Head of caudate nucleus (tissue), 42 donors: ENCODE results near the gene SEMA4G.

Source experiments
- DNase-seq, 42 donors: peaks; one replicate each; pipeline versions ENCODE4 v3.0.0 to v3.0.0-alpha.2; 2020 to 2021; ENCODE audit warnings: mixed read lengths in 7 of 42
- intact Hi-C: fragments of 100-400 bp; cut with DNase I; formaldehyde crosslinking; loops from one replicate; pipeline ENCODE4 v1.15.0; 2022

SEMA4G gene

DNA sequence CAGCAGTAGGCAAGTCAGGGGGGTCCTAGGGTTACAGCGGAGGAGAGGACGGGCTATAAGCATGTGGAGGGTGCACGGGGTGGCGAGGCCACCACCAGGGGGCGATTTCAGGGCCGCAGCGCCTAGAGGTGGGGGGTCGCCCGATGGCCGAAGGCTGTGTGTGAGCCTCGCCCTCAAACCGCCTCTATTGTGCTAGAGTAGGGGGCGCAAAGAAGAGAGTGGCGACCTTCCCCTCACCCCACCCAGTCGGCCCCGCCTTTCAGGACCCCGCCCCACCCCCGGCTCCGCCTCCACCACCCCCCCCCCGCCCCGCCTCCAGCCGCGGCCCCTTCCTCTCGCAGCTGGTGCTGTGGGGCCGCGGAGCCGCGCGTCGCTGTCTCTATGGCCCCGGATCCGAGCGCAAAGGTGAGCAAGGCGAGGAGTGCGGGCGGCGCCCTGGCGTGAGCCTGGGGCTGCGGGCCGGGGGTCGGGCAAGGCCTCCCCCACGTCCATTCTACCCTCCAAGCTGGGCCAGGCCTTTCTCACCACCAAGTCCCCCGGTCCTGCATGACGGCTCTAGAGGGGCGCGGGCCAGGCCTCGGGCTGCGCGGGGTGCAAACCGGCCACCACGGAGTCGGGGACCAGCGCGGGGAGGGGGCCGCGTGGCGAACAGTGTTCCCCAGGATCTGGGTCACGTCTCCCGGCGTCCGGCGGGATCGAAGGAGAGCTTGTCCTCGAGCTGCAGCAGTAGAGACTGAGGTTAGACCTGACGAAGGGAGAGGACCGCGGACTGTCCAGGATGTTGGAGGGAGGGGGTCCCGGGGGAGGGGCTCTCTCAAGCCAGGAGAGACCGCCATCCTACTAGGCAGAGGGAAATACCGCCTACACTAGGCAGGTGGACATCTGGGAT, at the start of gene SEMA4G:
Gene SEMA4G, plus strand, starts transcription at position 318 of the 889 bp plus-strand sequence. CDS start 3,409 bp downstream, outside the sequence.
- DNase-seq, result peak in 30 of 42 donors; percentile 14 to 73 (median 46)
- intact Hi-C loops, result no loop called here

DNA sequence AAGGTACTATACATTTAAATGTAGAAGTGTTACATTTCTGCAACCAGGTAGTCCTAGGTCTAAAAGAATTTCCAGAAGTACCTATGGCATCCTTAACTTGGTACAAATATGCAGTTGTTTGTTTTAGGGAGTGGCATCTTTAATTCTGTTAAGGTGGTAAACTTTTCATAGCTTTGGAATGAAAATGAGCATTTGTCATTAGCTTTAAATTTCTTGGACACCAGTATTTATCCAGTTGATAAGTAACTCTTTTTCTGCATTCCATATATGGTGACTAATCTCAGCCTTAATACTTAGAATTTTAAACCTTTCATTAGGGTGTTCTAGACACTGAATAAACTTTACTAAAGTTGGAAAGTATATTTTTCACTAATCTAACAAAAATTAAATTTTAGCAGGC, 45.7 kb upstream of the SEMA4G start:
- intact Hi-C loops, result no loop called here
- no peak for DNase-seq

DNA sequence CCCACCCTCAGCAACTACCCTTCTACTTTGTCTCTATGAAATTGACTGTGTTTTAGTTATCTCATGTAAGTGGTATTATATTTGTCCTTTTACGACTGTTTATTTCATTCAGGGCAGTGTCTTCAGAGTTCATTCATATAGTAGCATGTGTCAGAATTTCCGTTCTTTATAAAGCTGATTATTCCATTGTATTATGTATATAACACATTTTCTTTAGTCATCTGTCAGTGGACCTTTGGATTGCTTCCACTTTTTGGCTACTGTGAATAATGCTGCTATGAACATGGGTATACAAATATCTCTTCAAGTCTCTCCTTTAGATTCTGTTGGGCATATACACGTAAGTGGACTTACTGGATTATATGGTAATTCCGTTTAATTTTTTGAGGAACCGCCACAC, 42.0 kb upstream of the SEMA4G start:
- no peak for DNase-seq
- intact Hi-C loops, result no loop called here

GRCh38 chr10:100928039-100928438, 41.3 kb upstream of the SEMA4G start:
- intact Hi-C loops, result no loop called here
- DNase-seq, result no peak

- DNase-seq, result peak in 2 of 42 donors; percentile 25 to 29
- intact Hi-C loops, result no loop called here
Measured at GRCh38 chr10:100930368-100930767, 38.9 kb upstream of the SEMA4G start.

GRCh38 chr10:100934084-100934659, 35.1 kb upstream of the SEMA4G start:
- DNase-seq, result no peak

GRCh38 chr10:100939763-100940344, 29.4 kb upstream of the SEMA4G start:
- no peak for DNase-seq
- intact Hi-C loops, result no loop called here

More at GRCh38 chr10:100934084-100934659, 35.1 kb upstream of the SEMA4G start:
- intact Hi-C loops, result no loop called here

DNA sequence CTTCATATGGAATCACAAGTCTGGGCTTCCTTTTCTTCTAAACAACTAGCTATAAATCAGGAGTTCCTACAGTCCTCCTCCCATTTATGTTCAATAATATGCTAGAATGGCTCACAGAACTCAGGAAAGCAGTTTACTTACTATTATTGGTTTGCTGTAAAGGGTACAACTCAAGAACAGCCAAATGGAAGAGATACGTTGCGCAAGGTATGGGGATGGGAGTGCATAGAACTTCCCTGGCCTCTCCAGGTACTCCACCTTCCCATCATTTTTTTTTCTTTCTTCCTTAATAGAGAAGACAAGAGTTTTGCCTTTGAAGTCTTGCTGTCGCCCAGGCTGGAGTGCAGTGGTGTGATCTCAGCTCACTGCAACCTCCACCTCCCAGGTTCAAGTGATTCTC, 27.1 kb upstream of the SEMA4G start:
- intact Hi-C loops, result no loop called here
- no peak for DNase-seq

GRCh38 chr10:100943508-100943907, 25.8 kb upstream of the SEMA4G start:
- DNase-seq, result no peak
- intact Hi-C loops, result no loop called here

DNA sequence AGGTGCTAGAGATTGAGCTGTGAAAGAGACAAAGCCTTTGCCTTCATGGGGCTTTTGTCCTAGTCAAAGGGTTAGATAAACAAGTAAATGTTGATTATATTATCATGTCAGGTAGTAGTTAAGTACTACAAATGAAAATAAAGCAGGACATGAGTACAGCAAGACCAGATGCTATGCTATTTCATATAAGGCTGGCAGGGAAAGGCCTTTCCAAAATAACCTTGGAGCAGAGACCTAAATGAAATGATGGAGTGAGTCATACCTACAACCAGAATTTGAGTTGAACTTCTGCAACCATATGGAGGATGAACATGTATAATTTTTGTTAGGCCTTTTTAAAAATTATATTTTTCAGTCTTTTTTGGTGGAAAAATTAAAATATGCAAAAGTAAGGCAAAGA, 23.6 kb upstream of the SEMA4G start:
- DNase-seq, result no peak
- intact Hi-C loops, result no loop called here

DNA sequence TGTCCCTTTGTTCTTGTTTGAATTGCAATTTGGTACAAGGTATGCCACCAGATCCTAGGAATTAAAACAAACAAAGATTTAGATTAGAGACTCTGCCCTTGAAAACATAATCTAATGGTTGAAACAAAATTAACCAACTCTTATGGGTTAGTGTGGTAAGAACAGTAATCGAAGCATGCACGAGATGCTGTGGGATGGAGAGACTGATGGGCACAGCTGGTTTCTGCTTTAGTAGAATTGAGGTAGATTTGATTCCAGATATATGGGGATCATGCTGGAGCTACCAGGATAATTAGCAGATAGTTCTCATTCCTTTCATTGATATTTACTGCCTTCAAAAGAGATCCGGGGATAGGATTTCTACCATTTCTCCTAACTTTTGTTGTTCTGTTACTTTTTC, 20.4 kb upstream of the SEMA4G start:
- no peak for DNase-seq
- intact Hi-C loops, result no loop called here

GRCh38 chr10:100960251-100960650, 9.1 kb upstream of the SEMA4G start:
- DNase-seq, result no peak
- intact Hi-C loops, result no loop called here

DNA sequence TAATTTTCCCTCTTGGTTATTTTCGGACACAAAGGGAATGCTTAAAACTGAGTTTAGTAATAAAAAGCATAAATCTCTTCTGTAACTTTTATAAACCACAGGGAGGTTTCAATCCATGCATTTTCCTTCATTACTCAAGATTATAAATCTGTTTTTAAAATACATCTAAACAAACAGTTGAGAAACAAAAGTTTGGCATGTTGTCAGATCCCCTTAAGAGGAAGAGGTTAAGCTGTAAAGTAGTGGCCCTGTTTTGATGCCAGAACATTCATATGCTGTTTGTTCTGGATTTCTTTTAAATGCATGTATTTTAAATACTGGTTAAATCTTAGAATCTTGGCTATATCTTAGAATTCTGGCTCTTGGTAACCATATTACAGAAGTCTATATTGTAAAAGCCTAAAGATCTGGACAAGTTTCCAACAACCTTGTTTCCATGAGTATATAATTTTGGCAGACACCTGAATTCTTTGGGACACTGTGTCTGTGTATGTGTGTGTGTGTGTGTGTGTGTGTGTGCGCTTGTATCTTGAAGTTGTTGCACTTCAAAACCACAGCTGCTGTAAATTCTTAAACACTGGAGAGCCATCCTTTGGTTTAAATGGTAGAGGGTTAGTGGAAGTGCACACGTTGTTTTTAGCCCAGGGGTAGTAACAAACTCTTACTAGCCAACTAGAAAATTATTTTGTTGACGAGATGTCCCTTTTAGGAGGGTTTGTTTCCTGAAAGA, 6.8 kb upstream of the SEMA4G start:
- intact Hi-C loops, result no loop called here
- DNase-seq, result no peak

DNA sequence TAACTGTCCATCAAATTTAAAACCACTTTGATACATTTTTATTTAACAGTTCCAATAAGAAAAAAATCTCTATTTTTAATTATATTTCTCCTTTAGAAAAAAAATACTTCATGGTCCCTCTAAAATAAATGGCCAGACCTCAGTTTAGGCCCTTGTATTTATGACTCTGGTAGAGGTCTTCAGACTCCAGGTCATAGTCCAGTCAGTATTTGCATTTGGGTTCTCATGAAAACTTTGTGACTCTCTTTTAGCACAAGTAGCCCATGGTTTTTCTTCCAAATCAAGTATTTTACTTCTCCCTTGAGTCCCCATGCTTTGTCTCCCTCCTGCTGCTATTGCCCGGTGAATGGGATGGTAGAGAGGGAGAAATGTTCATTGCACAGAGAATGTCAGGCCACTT, 5.5 kb upstream of the SEMA4G start:
- intact Hi-C loops, result no loop called here
- DNase-seq, result no peak

- DNase-seq, result no peak
- intact Hi-C loops, result no loop called here
Measured at GRCh38 chr10:100965820-100966219, 3.5 kb upstream of the SEMA4G start.

GRCh38 chr10:100966887-100967286, 2.4 kb upstream of the SEMA4G start:
- intact Hi-C loops, result no loop called here
- no peak for DNase-seq

- intact Hi-C loops, result no loop called here
- no peak for DNase-seq
Measured at GRCh38 chr10:100967332-100967731, 2.0 kb upstream of the SEMA4G start.

DNA sequence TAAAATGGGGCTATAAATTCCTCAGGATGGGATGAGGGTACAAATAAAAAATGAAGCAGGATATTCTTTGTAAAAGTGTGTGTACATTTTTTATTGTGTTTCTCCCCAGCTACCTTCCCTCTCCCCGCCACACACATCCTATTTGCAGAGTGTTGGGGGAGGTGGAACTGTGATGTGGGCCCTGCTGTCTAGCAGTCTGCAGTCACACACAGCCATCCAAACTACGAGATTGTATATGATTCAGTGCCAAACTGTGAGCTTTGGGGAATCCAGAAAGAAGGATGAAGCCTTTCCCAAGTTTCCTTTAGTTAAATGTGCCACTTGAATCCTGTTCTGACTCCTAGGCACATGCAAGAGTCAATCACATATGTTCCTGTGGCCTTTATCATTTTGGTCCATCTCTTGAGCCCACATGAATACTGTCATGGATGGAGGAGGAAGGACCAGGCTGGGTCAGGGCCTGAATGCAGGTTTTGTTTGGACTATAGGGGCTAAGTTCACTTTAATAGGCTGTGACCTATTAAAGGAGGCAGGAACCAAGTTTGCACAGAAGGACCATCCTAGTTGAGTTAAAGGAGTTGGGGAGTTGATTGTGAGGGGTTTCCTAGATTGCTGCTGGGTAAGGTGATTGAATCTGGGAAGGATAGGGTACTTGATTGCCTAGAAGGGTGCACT, 1.1 kb upstream of the SEMA4G start:
- intact Hi-C loops, result no loop called here
- DNase-seq, result peak in 1 of 42 donors; percentile 24

GRCh38 chr10:100968863-100969186, 479 bp upstream of the SEMA4G start:
- DNase-seq, result no peak
- intact Hi-C loops, result no loop called here
